GF-D8 (cell line): Measurements from ENCODE around the gene PAPLN.
A peak's percentile ranks its signal among the peaks of the same experiment; 100 is the strongest.
"Not testable (repeated sequence)": the region's sequence is repeated elsewhere in the genome, so short reads cannot be mapped to it uniquely, and the experiment has no call there.

Source experiments
- DNase-seq: peaks from one replicate; lab custom pipeline; 2025; lab: John Stamatoyannopoulos, UW

The PAPLN gene

DNA sequence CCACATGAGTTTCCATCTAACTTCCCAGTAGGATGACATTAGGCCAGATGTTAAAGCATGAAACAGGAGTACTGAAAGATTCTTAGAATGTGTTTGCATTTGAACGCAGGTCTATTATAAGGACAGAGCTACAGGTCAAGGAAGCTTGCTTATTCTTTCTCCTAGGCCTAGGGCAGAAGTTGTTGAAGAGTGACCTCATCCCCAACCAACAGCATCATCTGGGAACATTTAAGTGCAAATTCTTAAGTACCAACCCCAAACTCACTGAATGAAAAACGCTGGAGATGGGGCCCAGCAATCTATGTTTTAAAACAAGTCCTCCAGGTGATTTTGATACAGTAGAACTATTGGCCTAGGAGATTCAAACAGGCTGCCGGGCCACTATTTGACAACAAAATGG is 52.4 kb downstream of the PAPLN start:
- DNase-seq = no peak

DNA sequence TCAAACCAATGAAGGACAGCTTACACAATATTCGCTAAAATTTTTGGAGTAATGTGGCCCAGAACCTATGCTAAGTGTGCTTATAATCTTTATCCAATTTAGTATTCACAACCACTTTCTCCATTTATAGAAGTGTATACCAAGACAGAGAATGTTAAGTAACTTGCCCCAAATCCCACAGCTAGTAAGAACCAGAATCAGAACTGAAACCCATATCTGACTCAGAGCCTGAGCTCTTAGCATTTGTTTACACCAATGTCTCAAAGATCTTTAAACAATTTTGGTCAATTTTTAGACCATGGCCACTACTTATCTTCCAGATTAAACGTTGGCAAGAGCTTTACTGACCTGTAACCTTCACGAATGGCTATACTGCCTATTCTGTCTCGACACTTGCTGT is 53.0 kb downstream of the PAPLN start:
- DNase-seq = no peak

GRCh38 chr14:73293782-73294781 is 56.8 kb downstream of the PAPLN start:
- no peak for DNase-seq

GRCh38 chr14:73295198-73295796 is 58.0 kb downstream of the PAPLN start:
- no peak for DNase-seq

GRCh38 chr14:73305499-73305898 is 68.2 kb downstream of the PAPLN start:
- DNase-seq = no peak

GRCh38 chr14:73307261-73307660 is 70.0 kb downstream of the PAPLN start:
- no peak for DNase-seq

GRCh38 chr14:73309207-73309606 is 71.9 kb downstream of the PAPLN start:
- not testable (repeated sequence) for DNase-seq

DNA sequence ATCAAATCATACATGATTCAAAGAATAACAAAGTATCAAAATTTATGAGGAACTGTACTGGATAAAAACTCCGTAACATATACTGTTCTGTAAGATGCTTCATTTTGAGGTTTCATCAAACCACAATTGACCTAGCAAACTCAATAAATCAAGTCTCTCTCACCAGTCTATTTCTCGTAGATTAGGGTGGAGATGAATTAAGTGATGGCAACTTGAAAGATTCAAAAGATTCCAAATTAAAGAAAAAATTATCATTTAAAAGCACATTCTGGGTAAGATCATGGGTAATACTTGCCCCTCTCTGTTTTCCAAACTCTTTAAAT is 74.4 kb downstream of the PAPLN start:
- peak; percentile 56 for DNase-seq

GRCh38 chr14:73312687-73313086 is 75.4 kb downstream of the PAPLN start:
- no peak for DNase-seq

DNA sequence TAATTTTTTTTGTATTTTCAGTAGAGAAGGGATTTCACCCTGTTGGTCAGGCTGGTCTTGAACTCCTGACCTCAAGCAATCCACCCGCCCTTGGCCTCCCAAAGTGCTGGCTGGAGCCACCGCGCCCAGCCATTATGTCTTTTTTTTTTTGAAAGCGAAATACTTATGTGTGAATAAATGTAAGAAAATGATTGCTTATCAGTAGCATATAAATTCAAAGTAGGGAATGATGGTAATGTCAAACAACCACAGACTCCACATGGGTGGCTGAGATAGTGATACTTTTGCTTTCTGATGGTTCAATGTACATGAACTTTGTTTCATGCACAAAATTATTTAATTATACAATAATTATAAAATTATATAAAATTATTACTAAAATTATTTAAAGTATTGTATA is 75.8 kb downstream of the PAPLN start:
- no peak for DNase-seq

- DNase-seq = no peak
Measured at GRCh38 chr14:73323896-73324399, 86.6 kb downstream of the PAPLN start.
